HG02623 (cell line): ENCODE measurements around the gene ZNF576.
A peak's percentile ranks its signal among the peaks of the same experiment; 100 is the strongest.
"Not testable (repeated sequence)": the region's sequence is repeated elsewhere in the genome, so short reads cannot be mapped to it uniquely, and the experiment has no call there.

Source experiments
- ATAC-seq: cut with Tn5 transposase; IDR thresholded peaks from one replicate; pipeline ENCODE4 v1.9.1; 2021; ENCODE audit warnings: moderate library complexity; ENCODE audit not compliant: unreplicated experiment

Gene ZNF576

GRCh38 chr19:43598445-43599240, 2.2 kb downstream of the ZNF576 start:
- no peak for ATAC-seq

- ATAC-seq: no peak
These were observed 3.4 kb downstream of the ZNF576 start for GRCh38 chr19:43599635-43600295.

GRCh38 chr19:43600326-43600725, 3.9 kb downstream of the ZNF576 start:
- not testable (repeated sequence) for ATAC-seq

- no peak for ATAC-seq
These were observed 9.6 kb downstream of the ZNF576 start for GRCh38 chr19:43605875-43606568.

GRCh38 chr19:43606569-43607229, 10.3 kb downstream of the ZNF576 start:
- no peak for ATAC-seq

GRCh38 chr19:43607238-43608205, 11.1 kb downstream of the ZNF576 start:
- no peak for ATAC-seq

- no peak for ATAC-seq
These were observed 13.5 kb downstream of the ZNF576 start for GRCh38 chr19:43609872-43610271.

- no peak for ATAC-seq
These were observed 14.1 kb downstream of the ZNF576 start for GRCh38 chr19:43610493-43610892.

- ATAC-seq: no peak
These were observed 15.4 kb downstream of the ZNF576 start, which contains the start of gene SRRM5 for GRCh38 chr19:43611788-43612187. Gene SRRM5, plus strand, starts transcription at chr19:43612088. Its CDS starts 34 bp downstream, at chr19:43612122.

- ATAC-seq: no peak
These were observed 16.0 kb downstream of the ZNF576 start for GRCh38 chr19:43612374-43612773.

GRCh38 chr19:43616306-43616705, 19.9 kb downstream of the ZNF576 start:
- ATAC-seq: no peak

GRCh38 chr19:43616954-43617353, 20.6 kb downstream of the ZNF576 start:
- no peak for ATAC-seq

- peak; percentile 11 for ATAC-seq
These were observed 22.5 kb downstream of the ZNF576 start for GRCh38 chr19:43618921-43619261.

GRCh38 chr19:43619262-43620060, 23.1 kb downstream of the ZNF576 start, which contains the start of gene ZNF428:
Gene ZNF428, minus strand, starts transcription at chr19:43619629. Its CDS starts 5,325 bp downstream, at chr19:43614304.
- peak; percentile 67 for ATAC-seq

- no peak for ATAC-seq
These were observed 23.9 kb downstream of the ZNF576 start for GRCh38 chr19:43620061-43621001.

GRCh38 chr19:43622070-43622469, 25.7 kb downstream of the ZNF576 start:
- no peak for ATAC-seq

- ATAC-seq: no peak
These were observed 26.6 kb downstream of the ZNF576 start for GRCh38 chr19:43622956-43623355.
